ENCODE results near the gene HAUS8.
"Not testable (repeated sequence)": the region's sequence is repeated elsewhere in the genome, so short reads cannot be mapped to it uniquely, and the experiment has no call there.

Gene HAUS8

GRCh38 chr19:17101686-17102628 lies 26.7 kb upstream of the HAUS8 start:
- DNase-seq = no peak

- no peak for DNase-seq
Observed at GRCh38 chr19:17098326-17098725, 23.1 kb upstream of the HAUS8 start.

GRCh38 chr19:17097593-17098126 lies 22.4 kb upstream of the HAUS8 start:
- no peak for DNase-seq

- DNase-seq = no peak
Observed at GRCh38 chr19:17095141-17095919, 20.1 kb upstream of the HAUS8 start.

GRCh38 chr19:17094694-17095093 lies 19.4 kb upstream of the HAUS8 start:
- DNase-seq = not testable (repeated sequence)

- DNase-seq = no peak
Observed at GRCh38 chr19:17092696-17093095, 17.4 kb upstream of the HAUS8 start.

GRCh38 chr19:17091758-17092333 lies 16.6 kb upstream of the HAUS8 start:
- peak; percentile 70 for DNase-seq

- peak; percentile 76 for DNase-seq
Observed at GRCh38 chr19:17090583-17090982, 15.3 kb upstream of the HAUS8 start.

- DNase-seq = no peak
Observed at GRCh38 chr19:17088552-17088951, 13.3 kb upstream of the HAUS8 start.

- no peak for DNase-seq
Observed at GRCh38 chr19:17086834-17087233, 11.6 kb upstream of the HAUS8 start.

- DNase-seq = no peak
Observed at GRCh38 chr19:17086120-17086519, 10.9 kb upstream of the HAUS8 start.

GRCh38 chr19:17081672-17082630 lies 6.7 kb upstream of the HAUS8 start:
- DNase-seq = no peak

- DNase-seq = no peak
Observed at GRCh38 chr19:17080440-17080801, 5.2 kb upstream of the HAUS8 start.

- peak; percentile 69 for DNase-seq
Observed at GRCh38 chr19:17079710-17080439, 4.6 kb upstream of the HAUS8 start.

- DNase-seq = no peak
Observed at GRCh38 chr19:17078920-17079709, 3.9 kb upstream of the HAUS8 start.

GRCh38 chr19:17078036-17078919 lies 3.0 kb upstream of the HAUS8 start:
- no peak for DNase-seq

- DNase-seq = no peak
Observed at GRCh38 chr19:17077447-17078028, 2.3 kb upstream of the HAUS8 start.

- no peak for DNase-seq
Observed at GRCh38 chr19:17076543-17076991, 1.3 kb upstream of the HAUS8 start.

All from CD4-positive, alpha-beta T cell treated with Interleukin-15 for 1 hour (primary cell).